Measurements from ENCODE around the gene CYB561D1. TPM values are rescaled to one million over a fixed set of nuclear protein-coding genes. Genes with fewer than 3 reads are reported as not detected.

Gene CYB561D1
- total and polyA plus RNA-seq, 4 donors, result 1.3 to 2.8 (median 2.0) TPM

- no peaks in the 10 kb centered on the region for H3K9me3 ChIP-seq (ENCODE audit: control insufficient read depth in 4 of 4, low read length in 3 of 4)
- TF ChIP-seq REST (IDR thresholded peaks at IDR 0.05) (no peak), RAD21 (IDR thresholded peaks at IDR 0.05) (no peak), EGR1 (IDR thresholded peaks at IDR 0.05; ENCODE audit: low read depth in 2 of 2) (no peak)
- no peaks in the 10 kb centered on the region for H3K36me3 ChIP-seq (ENCODE audit: control insufficient read depth in 4 of 4, insufficient read depth in 3 of 4, low read depth in 1 of 4, low read length in 3 of 4)
- H3K4me3 ChIP-seq (ENCODE audit: low read depth in 1 of 3, low read length in 3 of 3), result no peak overlapping the region
- H3K27ac ChIP-seq (ENCODE audit: low read depth in 1 of 2, low read length in 2 of 2), result no peak overlapping the region
- peaks cover 0 to 4% (median 1%) of the 10 kb centered on the region in 4 donors for H3K4me1 ChIP-seq (ENCODE audit: control insufficient read depth in 4 of 4, insufficient read depth in 4 of 4, low read length in 3 of 4)
- no peak overlapping the region for H3K9ac ChIP-seq (ENCODE audit: low read depth in 1 of 2, low read length in 2 of 2)
- no peaks in the 10 kb centered on the region for H3K27me3 ChIP-seq (ENCODE audit: control insufficient read depth in 4 of 4, insufficient read depth in 4 of 4, low read length in 3 of 4)
- WGBS, result 86% methylated on average over 13 of the region's 13 CpGs
- DNase-seq (ENCODE audit: low spot score), result peak; percentile 23
Observed at GRCh38 chr1:109530457-109531087, 36.7 kb downstream of the CYB561D1 start.

- no peaks in the 10 kb centered on the region for H3K27me3 ChIP-seq (ENCODE audit: control insufficient read depth in 4 of 4, insufficient read depth in 4 of 4, low read length in 3 of 4)
- no peak overlapping the region for H3K9ac ChIP-seq (ENCODE audit: low read depth in 1 of 2, low read length in 2 of 2)
- H3K27ac ChIP-seq (ENCODE audit: low read depth in 1 of 2, low read length in 2 of 2), result no peak overlapping the region
- peaks cover 0 to 4% (median 1%) of the 10 kb centered on the region in 4 donors for H3K4me1 ChIP-seq (ENCODE audit: control insufficient read depth in 4 of 4, insufficient read depth in 4 of 4, low read length in 3 of 4)
- H3K4me3 ChIP-seq (ENCODE audit: low read depth in 1 of 3, low read length in 3 of 3), result no peak overlapping the region
- TF ChIP-seq JUND (IDR thresholded peaks at IDR 0.05) (no peak), ZBTB33 (IDR thresholded peaks at IDR 0.05) (no peak), GABPA (IDR thresholded peaks at IDR 0.05 in 1 of 2, conservative IDR thresholded peaks at IDR 0.05 in 1 of 2) (no peak), HNF4A (conservative IDR thresholded peaks at IDR 0.05) (no peak)
- no peaks in the 10 kb centered on the region for H3K9me3 ChIP-seq (ENCODE audit: control insufficient read depth in 4 of 4, low read length in 3 of 4)
- no peaks in the 10 kb centered on the region for H3K36me3 ChIP-seq (ENCODE audit: control insufficient read depth in 4 of 4, insufficient read depth in 3 of 4, low read depth in 1 of 4, low read length in 3 of 4)
- DNase-seq (ENCODE audit: low spot score), result no peak
- WGBS, result 84% methylated on average over 4 of the region's 4 CpGs
Observed at GRCh38 chr1:109531380-109531779, 37.5 kb downstream of the CYB561D1 start.

- no peak for DNase-seq (ENCODE audit: low spot score)
- peaks cover 0 to 4% (median 1%) of the 10 kb centered on the region in 4 donors for H3K4me1 ChIP-seq (ENCODE audit: control insufficient read depth in 4 of 4, insufficient read depth in 4 of 4, low read length in 3 of 4)
- no peak overlapping the region for H3K27ac ChIP-seq (ENCODE audit: low read depth in 1 of 2, low read length in 2 of 2)
- TF ChIP-seq SP1 (IDR thresholded peaks at IDR 0.05) (no peak), ATF3 (IDR thresholded peaks at IDR 0.05) (no peak), FOXA2 (IDR thresholded peaks at IDR 0.05) (no peak)
- no peaks in the 10 kb centered on the region for H3K9me3 ChIP-seq (ENCODE audit: control insufficient read depth in 4 of 4, low read length in 3 of 4)
- H3K4me3 ChIP-seq (ENCODE audit: low read depth in 1 of 3, low read length in 3 of 3), result no peak overlapping the region
- no peaks in the 10 kb centered on the region for H3K27me3 ChIP-seq (ENCODE audit: control insufficient read depth in 4 of 4, insufficient read depth in 4 of 4, low read length in 3 of 4)
- H3K36me3 ChIP-seq (ENCODE audit: control insufficient read depth in 4 of 4, insufficient read depth in 3 of 4, low read depth in 1 of 4, low read length in 3 of 4), result no peaks in the 10 kb centered on the region
- 50% methylated on average over 16 of the region's 16 CpGs for WGBS
- no peak overlapping the region for H3K9ac ChIP-seq (ENCODE audit: low read depth in 1 of 2, low read length in 2 of 2)
Observed at GRCh38 chr1:109531826-109532364, 38.0 kb downstream of the CYB561D1 start.
